CD4-positive, alpha-beta memory T cell (primary cell): ENCODE data around the gene PPARA. TPM values are rescaled to one million over a fixed set of nuclear protein-coding genes. Genes with fewer than 3 reads are reported as not detected.
"Not testable (repeated sequence)": the region's sequence is repeated elsewhere in the genome, so short reads cannot be mapped to it uniquely, and the experiment has no call there.

Experiments
- CTCF ChIA-PET: fragments of 350-600 bp; sonication (Branson Sonifier 250); formaldehyde crosslinking; loops from one replicate; lab custom pipeline; 2021; ENCODE audit warnings: inconsistent platforms; ENCODE audit not compliant: partially characterized antibody; lab: Charles Lee
- POLR2A ChIA-PET: fragments of 350-600 bp; sonication (Branson Sonifier 250); formaldehyde crosslinking; loops from one replicate; lab custom pipeline; 2021; ENCODE audit not compliant: partially characterized antibody; lab: Charles Lee
- DNase-seq, 5 donors: peaks; one replicate each; pipeline versions ENCODE4 v3.0.0 to v3.0.0-alpha.2; 2020 to 2022; ENCODE audit warnings: mixed read lengths in 1 of 5
- H3K27ac ChIP-seq: one replicate; pipeline ENCODE4 v1.7.0; 2013; ENCODE audit warnings: low read depth, low read length
- H3K27me3 ChIP-seq: 2 replicates; pipeline ENCODE4 v1.7.0; 2013; ENCODE audit warnings: mild to moderate bottlenecking, low read length, moderate library complexity; ENCODE audit not compliant: insufficient read depth
- H3K36me3 ChIP-seq: 2 replicates; pipeline ENCODE4 v1.7.0; 2013; ENCODE audit warnings: mild to moderate bottlenecking, low read length, moderate library complexity; ENCODE audit not compliant: insufficient read depth
- H3K4me1 ChIP-seq: 2 replicates; pipeline ENCODE4 v1.7.0; 2013; ENCODE audit warnings: mild to moderate bottlenecking, low read length, moderate library complexity; ENCODE audit not compliant: insufficient read depth
- H3K4me3 ChIP-seq, 2 donors: one replicate each; pipeline ENCODE4 v1.7.0; 2013; ENCODE audit warnings: low read length in 2 of 2, mild to moderate bottlenecking in 1 of 2
- H3K9me3 ChIP-seq, 2 donors: one replicate each; pipeline ENCODE4 v1.7.0; 2013; ENCODE audit warnings: low read length in 2 of 2, control low read depth in 1 of 2; ENCODE audit not compliant: control insufficient read depth in 1 of 2
- H3K27ac Mint-ChIP-seq, 7 donors: one replicate each; pipeline ENCODE4 v1.8.0; 2020 to 2021; ENCODE audit warnings: mixed read lengths in 7 of 7, mild to moderate bottlenecking in 6 of 7, inconsistent platforms in 3 of 7, moderate library complexity in 3 of 7
- H3K27me3 Mint-ChIP-seq, 2 donors: one replicate each; pipeline ENCODE4 v1.8.0; 2020 to 2021; ENCODE audit warnings: mixed read lengths in 2 of 2
- H3K36me3 Mint-ChIP-seq, 2 donors: one replicate each; pipeline ENCODE4 v1.8.0; 2020 to 2021; ENCODE audit warnings: mixed read lengths in 2 of 2, inconsistent platforms in 1 of 2, mild to moderate bottlenecking in 1 of 2
- H3K4me1 Mint-ChIP-seq, 4 donors: one replicate each; pipeline ENCODE4 v1.8.0; 2020 to 2021; ENCODE audit warnings: mixed read lengths in 4 of 4, mild to moderate bottlenecking in 1 of 4
- H3K4me3 Mint-ChIP-seq, 8 donors: one replicate each; pipeline ENCODE4 v1.8.0; 2020 to 2021; ENCODE audit warnings: mixed read lengths in 8 of 8, mild to moderate bottlenecking in 7 of 8, moderate library complexity in 6 of 8, inconsistent platforms in 3 of 8
- H3K9me3 Mint-ChIP-seq, 8 donors: one replicate each; pipeline ENCODE4 v1.8.0; 2020 to 2021; ENCODE audit warnings: mixed read lengths in 8 of 8, mild to moderate bottlenecking in 5 of 8, inconsistent platforms in 3 of 8, moderate library complexity in 1 of 8
- intact Hi-C: fragments of 100-400 bp; cut with micrococcal nuclease; formaldehyde crosslinking; loops from one replicate; pipeline ENCODE4 v1.15.1; 2023
- polyA plus RNA-seq, 2 donors: library from polyadenylated mRNA; unstranded; fragments of 300-500 nt; fragmentation: Illumina TruSeq; gene quantifications; one replicate each; pipeline ENCODE4 v1.2.3, GENCODE V29; 2021
- total RNA-seq, 2 experiments: library from RNA; stranded (reverse); gene quantifications; one replicate each; pipeline ENCODE4 v1.2.3, GENCODE V29; 2021

Gene PPARA
- total and polyA plus RNA-seq, 4 experiments from 2014 or later = 0.91 to 23.2 (median 13.5) TPM

DNA sequence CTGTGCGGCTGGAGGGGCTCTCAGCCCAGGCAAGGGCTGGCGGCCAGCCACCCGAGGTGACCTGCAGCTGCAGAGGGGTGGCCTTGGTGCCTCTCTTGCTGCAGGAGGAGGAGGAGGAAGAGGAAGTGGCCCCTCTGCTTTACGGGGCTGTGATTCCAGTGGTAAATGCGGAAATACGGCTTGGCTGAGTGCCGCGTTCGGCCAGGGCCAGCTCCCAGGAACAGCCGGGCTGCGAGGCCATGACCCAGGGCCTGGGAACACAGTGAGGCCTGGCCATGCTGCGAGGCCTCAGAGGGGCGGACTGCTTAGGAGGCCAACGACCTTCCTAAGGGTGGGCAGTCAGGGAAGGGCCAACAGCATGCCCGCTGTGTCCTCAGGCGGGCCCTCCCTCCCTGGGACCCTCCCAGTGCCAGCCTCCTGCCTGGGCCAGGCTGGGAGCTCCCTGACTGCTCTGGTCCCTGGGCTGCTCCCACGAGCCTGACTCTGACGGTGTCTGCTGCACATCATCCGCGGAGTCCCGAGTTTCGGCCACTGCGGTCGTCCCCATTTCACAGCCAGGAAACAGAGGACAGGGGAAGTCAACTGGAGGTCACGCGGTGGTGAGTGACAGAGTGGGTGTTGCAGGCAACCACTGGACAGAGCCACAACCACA lies 20.8 kb upstream of the PPARA start:
- intact Hi-C loops = no loop called here
- Mint-ChIP-seq H3K27ac (no peak overlapping the region), H3K4me1 (no peaks in the 10 kb centered on the region), H3K27me3 (no peaks in the 10 kb centered on the region), H3K9me3 (no peaks in the 10 kb centered on the region), H3K4me3 (no peak overlapping the region), H3K36me3 (no peaks in the 10 kb centered on the region)
- POLR2A ChIA-PET = no interaction called here
- CTCF ChIA-PET = no interaction called here
- Histone ChIP-seq H3K27ac (no peak overlapping the region), H3K36me3 (no peaks in the 10 kb centered on the region), H3K4me3 (no peak overlapping the region), H3K9me3 (no peaks in the 10 kb centered on the region), H3K4me1 (no peaks in the 10 kb centered on the region), H3K27me3 (no peaks in the 10 kb centered on the region)
- peak in 1 of 5 donors; percentile 11 for DNase-seq

DNA sequence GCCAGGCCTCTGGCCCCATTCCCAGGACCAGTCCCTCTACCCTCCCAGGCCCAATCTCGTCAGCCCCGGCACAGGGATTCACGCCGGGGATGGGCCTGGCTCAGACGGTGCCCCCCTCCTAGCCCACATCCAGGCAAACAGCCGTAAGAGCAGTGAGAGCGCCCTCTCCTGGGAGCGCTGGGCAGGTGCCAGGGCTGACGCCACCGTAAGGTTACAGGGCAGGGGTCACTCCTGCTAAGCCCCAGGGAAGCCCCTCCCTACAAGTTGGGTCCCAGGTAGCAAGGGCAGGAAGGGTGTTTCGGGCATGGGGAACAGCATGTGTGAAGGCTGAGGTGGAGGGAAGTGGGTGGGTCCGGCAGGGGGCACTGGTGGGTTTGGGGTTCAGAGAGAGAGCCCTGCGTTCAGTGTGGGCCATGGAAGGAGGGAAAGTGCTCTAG lies 19.2 kb upstream of the PPARA start:
- no peak overlapping the region for H3K27ac ChIP-seq
- H3K9me3 ChIP-seq = no peaks in the 10 kb centered on the region
- H3K27me3 ChIP-seq = no peaks in the 10 kb centered on the region
- H3K36me3 ChIP-seq = no peaks in the 10 kb centered on the region
- intact Hi-C loops = no loop called here
- Mint-ChIP-seq H3K36me3 (no peaks in the 10 kb centered on the region), H3K4me1 (no peaks in the 10 kb centered on the region), H3K4me3 (no peak overlapping the region), H3K27ac (no peak overlapping the region), H3K9me3 (no peaks in the 10 kb centered on the region), H3K27me3 (no peaks in the 10 kb centered on the region)
- CTCF ChIA-PET = no interaction called here
- DNase-seq = peak in 1 of 5 donors; percentile 7
- POLR2A ChIA-PET = no interaction called here
- H3K4me1 ChIP-seq = no peaks in the 10 kb centered on the region
- H3K4me3 ChIP-seq = no peak overlapping the region

DNA sequence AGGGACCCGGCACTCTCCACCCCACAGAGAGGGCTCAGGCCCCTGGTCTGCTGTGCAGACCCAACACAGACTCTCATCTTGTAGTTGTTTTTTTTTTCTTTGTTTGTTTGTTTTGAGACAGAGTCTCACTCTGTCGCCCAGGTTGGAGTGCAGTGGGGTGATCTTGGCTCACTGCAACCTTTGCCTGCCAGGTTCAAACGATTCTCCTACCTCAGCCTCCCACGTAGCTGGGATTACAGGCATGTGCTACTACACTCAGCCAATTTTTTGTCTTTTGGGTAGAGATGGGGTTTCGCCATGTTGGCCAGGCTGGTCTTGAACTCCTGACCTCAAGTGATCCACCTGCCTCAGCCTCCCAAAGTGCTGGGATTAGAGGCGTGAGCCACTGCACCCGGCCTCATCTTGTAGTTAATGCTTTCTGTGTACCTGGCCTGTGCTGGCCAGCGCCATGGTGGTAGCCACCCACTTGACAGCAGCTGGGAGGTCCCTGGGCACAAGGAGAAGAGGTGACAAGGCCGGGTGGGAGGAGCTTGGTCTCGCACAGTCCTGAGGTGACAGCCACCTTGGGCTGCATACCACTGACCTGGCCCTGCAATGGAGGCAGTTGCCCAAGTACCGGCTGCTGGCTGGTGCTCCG lies 18.0 kb upstream of the PPARA start:
- H3K4me3 Mint-ChIP-seq, H3K27me3 ChIP-seq, POLR2A ChIA-PET, H3K9me3 ChIP-seq, H3K4me1 ChIP-seq, intact Hi-C loops, H3K36me3 Mint-ChIP-seq, H3K27ac Mint-ChIP-seq, H3K27me3 Mint-ChIP-seq, H3K27ac ChIP-seq, H3K4me3 ChIP-seq, H3K4me1 Mint-ChIP-seq, H3K9me3 Mint-ChIP-seq, H3K36me3 ChIP-seq: not testable (repeated sequence)
- peak in 1 of 5 donors; percentile 17 for DNase-seq
- CTCF ChIA-PET = interaction anchor here (1.4 kb wide), 1 partner anchor 184 kb away, joined by 3 read pairs; no protein-coding TSS in a partner anchor

DNA sequence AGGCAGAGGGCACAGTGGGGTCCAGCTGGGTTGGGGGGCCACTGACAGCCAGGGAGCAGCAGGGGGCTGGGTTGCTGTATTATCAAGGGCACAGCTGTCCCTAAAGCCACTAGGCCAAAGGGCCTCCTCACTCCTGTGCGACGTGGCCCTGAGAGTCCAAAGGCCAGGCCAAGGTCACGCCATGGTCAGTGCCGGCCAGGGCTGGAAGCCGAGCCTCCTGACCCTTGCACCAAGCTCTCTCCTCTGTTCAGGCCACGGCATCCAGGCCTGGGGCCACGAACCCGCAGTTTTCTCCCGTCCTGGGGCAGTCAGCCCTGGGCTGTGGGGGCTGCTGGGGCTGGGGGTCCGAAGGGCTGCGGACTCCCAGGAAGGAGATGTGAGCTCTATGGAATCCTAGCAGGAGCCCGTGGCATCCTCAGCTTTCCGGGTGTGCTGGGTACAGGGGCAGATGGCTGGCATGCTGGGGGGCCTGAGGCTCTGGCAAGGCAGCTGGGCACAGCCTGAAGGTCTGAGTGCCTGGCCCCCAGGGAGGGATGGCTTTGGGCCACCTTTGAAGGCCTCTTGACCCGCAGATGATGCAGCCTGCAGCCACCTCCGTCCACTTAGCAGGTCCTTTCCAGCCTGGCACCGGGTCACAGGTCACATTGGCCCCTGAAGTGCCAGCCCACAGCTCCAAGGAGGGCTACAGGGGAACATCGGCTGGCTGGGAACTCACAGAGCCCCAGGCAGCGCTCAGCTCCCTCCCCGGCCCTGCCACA lies 17.3 kb upstream of the PPARA start:
- peak in 1 of 5 donors; percentile 5 for DNase-seq
- no peaks in the 10 kb centered on the region for H3K4me1 ChIP-seq
- no peaks in the 10 kb centered on the region for H3K9me3 Mint-ChIP-seq
- CTCF ChIA-PET = interaction anchor here (1.4 kb wide), 1 partner anchor 183 kb away, joined by 3 read pairs; no protein-coding TSS in a partner anchor
- H3K9me3 ChIP-seq = no peaks in the 10 kb centered on the region
- H3K36me3 Mint-ChIP-seq = no peaks in the 10 kb centered on the region
- POLR2A ChIA-PET = no interaction called here
- no peak overlapping the region for H3K4me3 Mint-ChIP-seq
- intact Hi-C loops = no loop called here
- no peaks in the 10 kb centered on the region for H3K27me3 ChIP-seq
- H3K36me3 ChIP-seq = no peaks in the 10 kb centered on the region
- no peak overlapping the region for H3K27ac Mint-ChIP-seq
- no peak overlapping the region for H3K4me3 ChIP-seq
- H3K4me1 Mint-ChIP-seq = no peaks in the 10 kb centered on the region
- H3K27me3 Mint-ChIP-seq = no peaks in the 10 kb centered on the region
- no peak overlapping the region for H3K27ac ChIP-seq

DNA sequence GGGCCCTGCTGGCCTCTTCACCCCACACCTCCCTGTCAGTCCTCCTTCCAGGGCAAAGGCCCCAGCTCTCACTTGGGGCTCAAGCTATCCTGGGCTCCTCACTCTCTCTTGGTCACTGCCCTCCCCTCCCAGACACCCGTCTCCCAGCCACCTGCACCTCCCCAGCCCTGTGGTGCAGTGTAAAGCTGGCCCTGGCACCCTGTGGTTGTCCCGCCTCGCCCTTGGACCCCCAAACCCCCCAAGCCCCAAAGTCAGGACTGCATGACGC lies 16.8 kb upstream of the PPARA start:
- ChIA-PET CTCF (interaction anchor here (1.4 kb wide), 1 partner anchor 183 kb away, joined by 3 read pairs; no protein-coding TSS in a partner anchor), POLR2A (no interaction called here)
- Mint-ChIP-seq H3K4me1 (no peaks in the 10 kb centered on the region), H3K27ac (no peak overlapping the region), H3K27me3 (no peaks in the 10 kb centered on the region), H3K9me3 (no peaks in the 10 kb centered on the region), H3K36me3 (no peaks in the 10 kb centered on the region), H3K4me3 (no peak overlapping the region)
- DNase-seq = peak in 1 of 5 donors; percentile 23
- Histone ChIP-seq H3K4me1 (no peaks in the 10 kb centered on the region), H3K9me3 (no peaks in the 10 kb centered on the region), H3K4me3 (no peak overlapping the region), H3K36me3 (no peaks in the 10 kb centered on the region), H3K27ac (no peak overlapping the region), H3K27me3 (no peaks in the 10 kb centered on the region)
- intact Hi-C loops = no loop called here

DNA sequence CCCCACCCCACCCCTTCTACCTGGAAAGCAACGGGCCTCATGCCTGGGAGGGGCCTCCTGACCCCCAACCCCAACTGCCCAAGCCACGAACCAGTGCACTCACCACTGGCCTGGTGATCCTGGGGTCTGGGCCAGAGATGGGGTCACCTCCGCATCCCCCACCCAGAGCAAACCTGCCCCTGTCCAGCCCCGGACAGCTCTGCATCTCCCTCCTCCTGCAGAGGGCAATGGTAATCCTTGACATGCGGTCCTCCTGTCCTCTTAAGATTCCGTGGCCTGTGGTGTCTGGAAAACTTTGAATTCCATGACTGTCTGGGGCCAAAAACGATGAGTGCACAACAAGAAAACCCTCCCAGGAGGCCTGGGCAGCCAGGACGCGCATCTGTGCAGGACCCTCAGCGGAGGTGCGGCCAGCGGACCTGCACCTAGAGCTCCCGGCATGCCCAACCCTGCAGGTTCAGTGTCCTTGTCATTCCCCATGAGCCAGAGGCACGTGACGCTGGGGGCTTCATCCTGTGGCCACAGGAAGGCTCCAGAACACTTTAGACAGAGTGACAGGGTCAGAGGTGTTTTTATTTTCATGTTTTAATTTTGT lies 16.1 kb upstream of the PPARA start:
- no peak overlapping the region for H3K4me3 Mint-ChIP-seq
- H3K4me1 Mint-ChIP-seq = no peaks in the 10 kb centered on the region
- H3K36me3 ChIP-seq = no peaks in the 10 kb centered on the region
- no peak overlapping the region for H3K27ac ChIP-seq
- no peaks in the 10 kb centered on the region for H3K36me3 Mint-ChIP-seq
- no peaks in the 10 kb centered on the region for H3K27me3 ChIP-seq
- peak in 1 of 5 donors; percentile 24 for DNase-seq
- peak overlapping the region in 1 of 7 donors; percentile 53 for H3K27ac Mint-ChIP-seq
- intact Hi-C loops = no loop called here
- ChIA-PET POLR2A (no interaction called here), CTCF (interaction anchor here (0.6 kb wide), 1 partner anchor 160 kb away, joined by 3 read pairs; no protein-coding TSS in a partner anchor)
- no peaks in the 10 kb centered on the region for H3K27me3 Mint-ChIP-seq
- no peaks in the 10 kb centered on the region for H3K9me3 Mint-ChIP-seq
- no peaks in the 10 kb centered on the region for H3K4me1 ChIP-seq
- no peaks in the 10 kb centered on the region for H3K9me3 ChIP-seq
- H3K4me3 ChIP-seq = no peak overlapping the region
